NT2/D1 (cell line): ENCODE data around the gene CDC14B.

ENCODE experiments used
- DNase-seq: peaks from one replicate; pipeline ENCODE4 v3.0.0-alpha.2; 2011; ENCODE audit warnings: low read depth, low spot score
- H3K27me3 ChIP-seq: 2 replicates; pipeline ENCODE4 v1.6.0; 2011; ENCODE audit warnings: mild to moderate bottlenecking; ENCODE audit not compliant: insufficient read length, insufficient read depth
- H3K36me3 ChIP-seq: 2 replicates; pipeline ENCODE4 v1.6.1; 2011; ENCODE audit warnings: mild to moderate bottlenecking, low read length, mixed read lengths; ENCODE audit not compliant: insufficient read depth, insufficient read length
- H3K4me1 ChIP-seq: 2 replicates; pipeline ENCODE4 v1.5.1; 2011; ENCODE audit not compliant: insufficient read depth, insufficient read length
- H3K4me3 ChIP-seq: 2 replicates; pipeline ENCODE4 v1.5.1; 2011; ENCODE audit warnings: low read depth; ENCODE audit not compliant: insufficient read length
- H3K9ac ChIP-seq: 2 replicates; pipeline ENCODE4 v1.6.0; 2011; ENCODE audit warnings: low read depth; ENCODE audit not compliant: insufficient read length
- H3K9me3 ChIP-seq: 2 replicates; pipeline ENCODE4 v1.5.1; 2011; ENCODE audit warnings: mild to moderate bottlenecking, low read length; ENCODE audit not compliant: insufficient read depth
- SUZ12 ChIP-seq: IDR thresholded peaks from 2 replicates; pipeline ENCODE4 v1.6.1; 2011; ENCODE audit not compliant: insufficient read length, insufficient read depth; ENCODE audit errors: extremely low read depth
- YY1 ChIP-seq: IDR thresholded peaks from 2 replicates; pipeline ENCODE4 v1.6.1; 2011; ENCODE audit not compliant: insufficient read length, insufficient read depth
- ZNF274 ChIP-seq: IDR thresholded peaks from 2 replicates; pipeline ENCODE4 v1.6.1; 2011; ENCODE audit warnings: mild to moderate bottlenecking, low read depth, low read length

The CDC14B gene

DNA sequence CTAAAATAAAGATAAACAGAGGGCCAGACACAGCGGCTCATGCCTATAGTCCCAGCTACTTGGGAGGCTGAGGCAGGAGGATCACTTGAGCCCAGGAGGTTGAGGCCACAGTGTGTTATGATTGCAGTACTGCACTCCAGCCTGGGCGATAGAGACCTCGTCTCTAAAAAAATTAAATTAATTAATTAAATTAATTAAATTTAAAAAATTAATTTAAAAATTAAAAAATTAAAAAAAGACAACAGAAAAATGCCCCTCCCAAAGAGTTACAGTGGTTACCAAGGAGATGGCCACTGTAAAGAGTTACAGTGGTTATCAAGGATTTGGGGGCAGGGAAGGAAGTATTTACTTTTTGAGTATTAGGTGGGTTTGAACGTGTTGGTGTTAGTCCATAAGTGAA, 38.3 kb downstream of the CDC14B start:
- Histone ChIP-seq H3K4me3 (no peak overlapping the region), H3K27me3 (no peaks in the 10 kb centered on the region), H3K9me3 (no peaks in the 10 kb centered on the region), H3K4me1 (no peaks in the 10 kb centered on the region), H3K36me3 (no peaks in the 10 kb centered on the region), H3K9ac (no peak overlapping the region)
- TF ChIP-seq YY1 = no peak
- no peak for TF ChIP-seq ZNF274
- no peak for TF ChIP-seq SUZ12
- DNase-seq = no peak

DNA sequence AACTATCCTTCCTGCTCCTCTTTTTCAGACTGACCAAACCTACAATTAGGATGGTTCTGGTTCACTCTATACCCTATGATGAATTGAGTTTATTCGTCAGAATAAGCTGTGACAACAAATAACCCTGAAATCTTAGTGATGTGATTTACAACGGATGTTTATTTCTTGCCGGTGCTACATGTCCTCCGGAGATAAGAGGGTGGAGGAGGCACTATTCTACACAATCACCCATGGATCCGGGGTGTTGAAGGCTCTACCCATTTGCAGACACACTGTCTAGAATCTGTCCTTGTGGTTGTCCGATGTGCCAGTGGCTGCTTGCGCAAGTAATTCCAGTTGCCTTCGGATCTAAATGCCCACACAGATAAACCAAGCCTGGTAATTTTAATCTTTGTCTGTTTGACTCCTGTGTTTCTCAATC, 44.7 kb downstream of the CDC14B start:
- no peaks in the 10 kb centered on the region for H3K4me1 ChIP-seq
- TF ChIP-seq ZNF274 = no peak
- no peak for TF ChIP-seq SUZ12
- no peak for TF ChIP-seq YY1
- H3K9me3 ChIP-seq = no peaks in the 10 kb centered on the region
- no peak overlapping the region for H3K9ac ChIP-seq
- no peaks in the 10 kb centered on the region for H3K27me3 ChIP-seq
- H3K36me3 ChIP-seq = no peaks in the 10 kb centered on the region
- DNase-seq = no peak
- H3K4me3 ChIP-seq = no peak overlapping the region

DNA sequence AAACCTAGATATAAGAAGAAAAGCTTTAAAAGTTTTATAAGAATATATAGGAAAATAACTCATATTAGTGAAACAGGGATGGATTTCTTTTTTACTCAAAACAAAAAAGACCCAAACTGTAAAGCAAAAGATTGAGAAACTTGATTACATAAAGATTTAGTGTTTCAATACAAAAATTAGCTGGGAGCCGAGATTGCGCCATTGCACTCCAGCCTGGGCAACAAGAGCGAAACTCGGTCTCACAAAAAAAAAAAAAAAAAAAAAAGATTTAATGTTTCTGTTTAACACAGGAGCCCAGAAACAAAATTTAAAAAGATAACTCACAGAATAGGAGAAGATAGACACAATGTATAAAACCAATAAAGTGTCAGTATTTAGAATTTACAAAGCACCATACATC, 45.2 kb downstream of the CDC14B start:
- H3K9me3 ChIP-seq = no peaks in the 10 kb centered on the region
- no peaks in the 10 kb centered on the region for H3K27me3 ChIP-seq
- H3K4me3 ChIP-seq = no peak overlapping the region
- H3K9ac ChIP-seq = no peak overlapping the region
- H3K4me1 ChIP-seq = no peaks in the 10 kb centered on the region
- no peaks in the 10 kb centered on the region for H3K36me3 ChIP-seq
- no peak for TF ChIP-seq ZNF274
- TF ChIP-seq SUZ12 = no peak
- no peak for TF ChIP-seq YY1
- no peak for DNase-seq

DNA sequence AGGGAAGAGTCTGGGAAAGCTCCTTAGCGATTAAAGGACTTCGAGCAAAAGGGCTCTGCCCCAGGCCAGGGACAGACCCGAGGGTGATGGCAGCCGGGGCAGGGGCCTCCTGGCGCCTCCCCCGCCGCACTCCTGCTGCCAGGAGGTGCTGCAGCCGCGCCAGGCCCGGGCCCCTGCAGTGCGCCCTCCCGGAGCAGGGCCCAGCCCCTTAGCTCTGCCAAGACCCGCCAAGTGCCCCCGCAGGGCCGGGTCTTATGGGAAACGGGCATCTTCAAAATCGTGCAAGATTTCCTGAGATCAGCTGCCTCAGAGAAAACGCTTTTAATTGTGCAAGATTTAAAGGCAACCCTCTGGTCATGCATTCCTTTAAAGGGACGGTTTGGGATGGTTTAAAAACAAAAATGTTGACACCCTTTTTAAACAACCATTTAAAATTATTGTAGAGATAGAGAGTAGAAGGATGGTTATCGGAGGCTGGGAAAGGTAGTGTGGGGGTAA, 52.4 kb downstream of the CDC14B start:
- Histone ChIP-seq H3K9ac (peak overlapping the region; percentile 72), H3K4me1 (no peaks in the 10 kb centered on the region), H3K27me3 (no peaks in the 10 kb centered on the region), H3K4me3 (peak overlapping the region; percentile 62), H3K36me3 (peaks cover 4% of the 10 kb centered on the region), H3K9me3 (no peaks in the 10 kb centered on the region)
- TF ChIP-seq SUZ12 = no peak
- no peak for TF ChIP-seq YY1
- TF ChIP-seq ZNF274 = no peak
- no peak for DNase-seq

DNA sequence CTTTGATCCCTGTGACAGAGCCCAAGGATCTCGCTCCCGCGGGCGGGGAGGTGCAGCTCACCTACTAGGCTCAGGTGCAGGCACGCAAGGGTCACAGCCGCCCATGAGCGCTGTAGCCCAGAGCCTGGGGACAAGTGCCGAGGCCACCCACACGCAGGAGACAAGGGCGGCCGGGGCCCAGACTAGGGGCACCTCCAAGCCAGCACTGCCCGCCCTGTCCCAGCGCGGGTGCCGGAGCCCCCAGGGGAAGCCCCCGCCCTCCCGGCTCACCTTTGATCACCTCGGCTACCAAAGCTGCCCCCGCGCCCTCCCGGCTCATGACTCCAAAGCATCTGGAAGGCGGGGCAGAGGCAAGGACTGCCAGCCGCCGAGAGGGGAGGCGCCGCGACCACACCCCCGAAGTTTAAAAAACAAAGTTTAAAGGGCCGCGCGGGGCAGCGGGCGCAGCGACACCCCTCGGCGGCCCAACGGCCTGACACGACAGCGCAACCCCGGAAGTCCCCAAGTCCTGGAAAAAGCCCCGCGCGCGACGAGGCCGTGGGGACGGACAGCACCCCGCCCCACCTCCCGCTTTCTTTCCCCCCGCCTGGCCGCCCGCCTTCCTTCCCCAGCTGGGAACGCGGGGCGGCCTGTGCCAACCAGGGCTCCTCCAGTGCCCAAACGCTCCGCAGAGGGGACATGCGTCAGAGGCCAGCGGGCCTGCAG, 53.0 kb downstream of the CDC14B start:
- Histone ChIP-seq H3K27me3 (no peaks in the 10 kb centered on the region), H3K36me3 (peaks cover 8% of the 10 kb centered on the region), H3K9ac (peak overlapping the region; percentile 72), H3K4me1 (no peaks in the 10 kb centered on the region), H3K9me3 (no peaks in the 10 kb centered on the region), H3K4me3 (peak overlapping the region; percentile 62)
- no peak for TF ChIP-seq SUZ12
- no peak for TF ChIP-seq ZNF274
- TF ChIP-seq YY1 = no peak
- DNase-seq = peak; percentile 63

DNA sequence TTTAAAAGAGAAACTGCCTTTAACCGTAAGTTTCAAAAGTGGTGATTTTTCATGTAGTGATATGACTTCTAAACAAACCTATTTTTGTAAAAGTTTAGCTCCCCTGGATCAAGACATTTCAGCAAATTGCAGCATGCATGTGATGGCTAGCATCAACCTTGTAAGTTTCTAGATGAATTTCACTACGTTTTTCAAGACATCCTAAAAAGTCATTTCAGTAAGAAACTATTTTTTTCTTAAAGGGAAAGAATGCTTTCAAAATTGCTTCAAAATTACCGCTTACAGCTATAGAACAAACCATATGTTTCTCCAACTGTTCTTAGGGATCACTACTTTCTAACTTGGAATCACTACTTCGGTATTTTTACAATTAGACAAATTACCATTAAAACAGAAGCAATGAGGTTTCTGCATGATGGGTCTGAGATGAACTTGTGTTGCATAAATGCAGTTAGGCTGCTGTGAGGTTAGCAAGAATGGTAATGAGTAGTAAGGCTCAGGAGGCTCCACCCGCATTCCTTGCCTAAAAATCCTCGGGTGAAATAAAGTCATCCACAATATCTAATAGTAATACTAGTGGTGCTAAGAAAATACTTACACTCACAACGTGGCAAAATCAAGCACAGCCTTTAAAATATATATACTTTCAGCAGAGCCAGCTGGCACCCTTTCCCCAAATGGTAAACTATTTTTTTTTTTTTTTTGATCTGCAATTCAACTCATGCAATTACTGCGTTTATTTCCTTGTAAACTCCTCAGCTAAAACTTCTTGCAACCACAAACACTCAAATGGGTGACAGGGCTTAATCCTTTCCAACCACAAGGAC, 53.8 kb downstream of the CDC14B start:
- no peak for DNase-seq
- Histone ChIP-seq H3K4me1 (no peaks in the 10 kb centered on the region), H3K9ac (peak overlapping the region; percentile 53), H3K36me3 (peaks cover 9% of the 10 kb centered on the region), H3K27me3 (no peaks in the 10 kb centered on the region), H3K4me3 (peak overlapping the region; percentile 62), H3K9me3 (no peaks in the 10 kb centered on the region)
- TF ChIP-seq SUZ12 (no peak), YY1 (no peak), ZNF274 (no peak)

DNA sequence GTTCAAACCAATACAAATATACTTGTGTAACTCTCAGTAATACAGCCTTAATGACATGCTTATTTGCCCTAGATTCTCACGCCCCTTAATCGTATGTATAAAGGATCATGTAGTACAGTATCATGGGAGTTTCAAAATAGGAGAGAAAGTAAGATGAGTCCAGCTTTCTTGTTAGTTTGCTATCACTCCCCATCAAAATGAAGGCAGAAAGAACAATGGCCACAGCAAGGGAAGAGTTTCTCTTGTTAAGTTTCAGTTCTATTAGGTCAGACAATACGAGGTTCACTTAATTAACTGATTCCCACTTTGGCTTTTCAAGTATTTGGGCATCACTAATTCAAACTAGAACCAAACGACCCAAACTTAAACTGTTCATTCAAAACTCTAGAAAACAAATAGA, 55.4 kb downstream of the CDC14B start:
- Histone ChIP-seq H3K27me3 (no peaks in the 10 kb centered on the region), H3K4me1 (no peaks in the 10 kb centered on the region), H3K36me3 (peaks cover 13% of the 10 kb centered on the region), H3K4me3 (no peak overlapping the region), H3K9me3 (no peaks in the 10 kb centered on the region), H3K9ac (no peak overlapping the region)
- DNase-seq = no peak
- TF ChIP-seq YY1 (no peak), SUZ12 (no peak), ZNF274 (no peak)
